Liver (tissue), 9 donors: ENCODE measurements around the gene ST8SIA5. TPM values are rescaled to one million over a fixed set of nuclear protein-coding genes. Genes with fewer than 3 reads are reported as not detected.

ENCODE experiments used
- DNase-seq: peaks from one replicate; pipeline ENCODE4 v3.0.0-alpha.2; 2017; ENCODE audit warnings: low spot score
- H3K27ac ChIP-seq, 2 donors: one replicate each; pipeline ENCODE4 v1.7.0; 2013; ENCODE audit warnings: inconsistent platforms in 2 of 2, low read length in 2 of 2, control low read depth in 1 of 2, low read depth in 1 of 2, mild to moderate bottlenecking in 1 of 2
- H3K27me3 ChIP-seq, 4 donors: one replicate each; pipeline versions ENCODE4 v1.6.1 to v1.7.0; 2013; ENCODE audit warnings: low read length in 3 of 4, inconsistent platforms in 1 of 4, mild to moderate bottlenecking in 1 of 4, moderate library complexity in 1 of 4; ENCODE audit not compliant: control insufficient read depth in 4 of 4, insufficient read depth in 4 of 4
- H3K36me3 ChIP-seq, 4 donors: one replicate each; pipeline versions ENCODE4 v1.6.1 to v1.7.0; 2013; ENCODE audit warnings: low read length in 3 of 4, mild to moderate bottlenecking in 3 of 4, low read depth in 1 of 4, moderate library complexity in 1 of 4; ENCODE audit not compliant: control insufficient read depth in 4 of 4, insufficient read depth in 3 of 4
- H3K4me1 ChIP-seq, 4 donors: one replicate each; pipeline versions ENCODE4 v1.6.1 to v1.7.0; 2013; ENCODE audit warnings: low read length in 3 of 4, mild to moderate bottlenecking in 3 of 4, moderate library complexity in 1 of 4; ENCODE audit not compliant: control insufficient read depth in 4 of 4, insufficient read depth in 4 of 4
- H3K4me3 ChIP-seq, 3 donors: one replicate each; pipeline versions ENCODE4 v1.6.1 to v1.7.0; 2013; ENCODE audit warnings: low read length in 3 of 3, control low read depth in 1 of 3, low read depth in 1 of 3, mild to moderate bottlenecking in 1 of 3
- H3K9ac ChIP-seq, 2 donors: one replicate each; pipeline ENCODE4 v1.7.0; 2013; ENCODE audit warnings: low read length in 2 of 2, mild to moderate bottlenecking in 2 of 2, moderate library complexity in 2 of 2, control low read depth in 1 of 2, low read depth in 1 of 2
- H3K9me3 ChIP-seq, 4 donors: one replicate each; pipeline versions ENCODE4 v1.6.1 to v1.7.0; 2013; ENCODE audit warnings: low read length in 3 of 4; ENCODE audit not compliant: control insufficient read depth in 4 of 4
- CTCF ChIP-seq: fragments of 150-350 bp; IDR thresholded peaks from 2 replicates; pipeline ENCODE4 v1.5.1; 2017; ENCODE audit warnings: improper control_type of control experiment, low read depth, low read length; ENCODE audit not compliant: missing input control
- EGR1 ChIP-seq, 2 donors: IDR thresholded peaks; 2 replicates each; pipeline ENCODE4 v1.6.1; 2016 to 2018; ENCODE audit warnings: antibody characterized with exemption in 2 of 2, low read depth in 2 of 2
- FOXA1 ChIP-seq: IDR thresholded peaks from 2 replicates; pipeline ENCODE4 v1.6.1; 2016; ENCODE audit warnings: antibody characterized with exemption
- FOXA2 ChIP-seq: IDR thresholded peaks from 2 replicates; pipeline ENCODE4 v1.6.1; 2016; ENCODE audit warnings: antibody characterized with exemption
- GABPA ChIP-seq, 2 donors: IDR thresholded peaks in 1 of 2; conservative IDR thresholded peaks in 1 of 2; 2 replicates each; pipeline ENCODE4 v1.6.1; 2016; ENCODE audit warnings: antibody characterized with exemption in 2 of 2, mild to moderate bottlenecking in 1 of 2, moderate library complexity in 1 of 2
- HNF4A ChIP-seq, 2 donors: conservative IDR thresholded peaks; 2 replicates each; pipeline ENCODE4 v1.6.1; 2016; ENCODE audit warnings: antibody characterized with exemption in 2 of 2, mild to moderate bottlenecking in 2 of 2
- HNF4G ChIP-seq: IDR thresholded peaks from 2 replicates; pipeline ENCODE4 v1.6.1; 2016; ENCODE audit warnings: antibody characterized with exemption
- JUND ChIP-seq, 2 donors: IDR thresholded peaks; 2 replicates each; pipeline ENCODE4 v1.6.1; 2016; ENCODE audit warnings: antibody characterized with exemption in 2 of 2
- NR2F2 ChIP-seq: IDR thresholded peaks from 2 replicates; pipeline ENCODE4 v1.6.1; 2016; ENCODE audit warnings: antibody characterized with exemption
- RAD21 ChIP-seq, 2 donors: IDR thresholded peaks; 2 replicates each; pipeline ENCODE4 v1.6.1; 2016; ENCODE audit warnings: antibody characterized with exemption in 2 of 2, mild to moderate bottlenecking in 2 of 2
- REST ChIP-seq: IDR thresholded peaks from 2 replicates; pipeline ENCODE4 v1.6.1; 2016; ENCODE audit warnings: antibody characterized with exemption, mild to moderate bottlenecking
- RXRA ChIP-seq, 2 donors: IDR thresholded peaks; 2 replicates each; pipeline ENCODE4 v1.6.1; 2017 to 2018; ENCODE audit warnings: antibody characterized with exemption in 2 of 2, mild to moderate bottlenecking in 1 of 2
- SP1 ChIP-seq: IDR thresholded peaks from 2 replicates; pipeline ENCODE4 v1.6.1; 2018; ENCODE audit warnings: antibody characterized with exemption, mild to moderate bottlenecking
- TAF1 ChIP-seq: conservative IDR thresholded peaks from 2 replicates; pipeline ENCODE4 v1.6.1; 2016; ENCODE audit warnings: antibody characterized with exemption, mild to moderate bottlenecking
- YY1 ChIP-seq: IDR thresholded peaks from 2 replicates; pipeline ENCODE4 v1.6.1; 2016; ENCODE audit warnings: antibody characterized with exemption, mild to moderate bottlenecking
- WGBS: extraction: QIAGEN DNeasy Blood & Tissue Kit; methylation state at CpG from one replicate; pipeline ENCODE4 v1.1.7; 2013; 5-methylcytosine and 5-hydroxymethylcytosine counted together
- polyA plus RNA-seq, 2 donors: library from polyadenylated mRNA; stranded (reverse) in 1 of 2; unstranded in 1 of 2; fragments of 200-250 nt in 1 of 2; fragments of >200 nt in 1 of 2; fragmentation: Nextera tagmentation in 1 of 2; extraction: Ambion mirVana in 1 of 2; gene quantifications; one replicate each; pipeline versions ENCODE4 v1.2.1 to v1.2.3, GENCODE V29; 2013 to 2015
- total RNA-seq, 2 donors: library from RNA; depleted of rRNA; stranded (reverse); fragments of >200 nt; gene quantifications; one replicate each; pipeline ENCODE4 v1.2.3, GENCODE V29; 2014
- TF ChIP-seq, protein P1 (sequence below): IDR thresholded peaks from 2 replicates; pipeline ENCODE4 v1.6.1; 2016; ENCODE audit warnings: antibody characterized with exemption
- TF ChIP-seq, protein P2 (sequence below): IDR thresholded peaks from 2 replicates; pipeline ENCODE4 v1.6.1; 2016; ENCODE audit warnings: antibody characterized with exemption
- TF ChIP-seq, protein P3 (sequence below): IDR thresholded peaks from 2 replicates; pipeline ENCODE4 v1.6.1; 2016; ENCODE audit warnings: antibody characterized with exemption
- donor health status: healthy.
- donor health status: healthy.
- donor health status: healthy.
- donor health status: healthy.
- donor health status: healthy.

ST8SIA5 gene
- total and polyA plus RNA-seq, 4 donors, result under 0.01 to 0.12 (median 0.05) TPM; not detected in 1

DNA sequence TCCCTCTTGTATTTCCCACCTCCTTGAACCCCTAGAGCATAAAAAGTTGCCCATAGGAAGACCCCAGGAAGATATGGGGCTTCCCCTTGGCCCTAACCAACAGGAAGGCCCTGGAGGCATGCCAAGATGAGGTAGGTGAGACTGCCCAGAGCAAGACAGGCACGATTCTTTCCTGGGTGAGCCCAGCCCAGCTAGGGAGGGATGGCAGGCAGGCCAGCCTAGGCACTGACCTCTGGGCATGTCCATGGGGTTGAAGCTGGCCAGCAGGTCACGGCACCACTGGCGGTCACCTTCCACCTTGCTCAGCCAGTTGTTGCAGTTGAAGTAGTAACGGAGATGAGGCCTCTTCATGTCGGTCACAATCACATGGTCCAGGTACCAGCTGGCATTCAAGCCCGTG lies 117.5 kb downstream of the ST8SIA5 start:
- Histone ChIP-seq H3K9me3 (no peaks in the 10 kb centered on the region), H3K4me3 (no peak overlapping the region), H3K27me3 (no peaks in the 10 kb centered on the region), H3K36me3 (no peaks in the 10 kb centered on the region), H3K4me1 (no peaks in the 10 kb centered on the region), H3K9ac (no peak overlapping the region), H3K27ac (no peak overlapping the region)
- DNase-seq, result no peak
- 90% methylated on average over 6 of the region's 6 CpGs for WGBS
- TF ChIP-seq SP1 (no peak), TAF1 (no peak)
- TF ChIP-seq, protein P1, sequence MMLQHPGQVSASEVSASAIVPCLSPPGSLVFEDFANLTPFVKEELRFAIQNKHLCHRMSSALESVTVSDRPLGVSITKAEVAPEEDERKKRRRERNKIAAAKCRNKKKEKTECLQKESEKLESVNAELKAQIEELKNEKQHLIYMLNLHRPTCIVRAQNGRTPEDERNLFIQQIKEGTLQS, result no peak

DNA sequence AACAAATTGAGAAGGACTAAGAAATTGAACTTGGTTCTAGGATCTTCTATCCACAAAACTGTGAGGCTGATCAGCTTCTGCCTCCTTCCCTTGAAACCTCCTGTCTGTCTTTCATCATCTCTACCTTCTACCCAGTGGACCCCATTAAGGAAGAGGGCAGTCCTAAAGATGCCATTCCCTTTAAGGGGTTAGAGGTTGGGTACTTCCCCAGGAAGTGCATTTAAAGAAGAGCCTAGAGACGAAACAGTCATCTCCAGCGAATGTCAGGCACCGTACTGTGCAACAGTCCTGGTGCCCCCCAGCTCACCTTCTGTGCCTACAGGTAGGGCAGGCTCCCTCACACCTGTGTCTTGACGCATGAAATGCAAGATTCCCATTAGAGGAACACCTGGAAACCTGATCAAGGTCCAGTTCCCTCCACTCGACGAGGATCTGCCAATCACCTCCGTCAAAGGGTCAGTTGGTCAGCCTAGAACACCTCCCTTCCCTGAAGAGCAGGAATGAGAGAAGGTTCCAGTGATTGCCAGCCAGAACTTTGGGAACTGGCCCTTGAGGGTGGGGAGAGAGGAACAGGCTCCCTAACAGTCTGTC lies 120.7 kb downstream of the ST8SIA5 start:
- TF ChIP-seq RAD21 (IDR thresholded peaks at IDR 0.05) (no peak), RXRA (IDR thresholded peaks at IDR 0.05) (no peak), NR2F2 (no peak), TAF1 (no peak), FOXA2 (no peak), YY1 (no peak), HNF4A (conservative IDR thresholded peaks at IDR 0.05) (no peak), GABPA (IDR thresholded peaks at IDR 0.05 in 1 of 2, conservative IDR thresholded peaks at IDR 0.05 in 1 of 2) (no peak), CTCF (no peak), SP1 (no peak), REST (no peak), FOXA1 (no peak), HNF4G (no peak), JUND (IDR thresholded peaks at IDR 0.05) (no peak), EGR1 (IDR thresholded peaks at IDR 0.05; ENCODE audit: low read depth in 2 of 2) (no peak)
- TF ChIP-seq, protein P2, sequence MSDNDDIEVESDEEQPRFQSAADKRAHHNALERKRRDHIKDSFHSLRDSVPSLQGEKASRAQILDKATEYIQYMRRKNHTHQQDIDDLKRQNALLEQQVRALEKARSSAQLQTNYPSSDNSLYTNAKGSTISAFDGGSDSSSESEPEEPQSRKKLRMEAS, result no peak
- TF ChIP-seq, protein P3, sequence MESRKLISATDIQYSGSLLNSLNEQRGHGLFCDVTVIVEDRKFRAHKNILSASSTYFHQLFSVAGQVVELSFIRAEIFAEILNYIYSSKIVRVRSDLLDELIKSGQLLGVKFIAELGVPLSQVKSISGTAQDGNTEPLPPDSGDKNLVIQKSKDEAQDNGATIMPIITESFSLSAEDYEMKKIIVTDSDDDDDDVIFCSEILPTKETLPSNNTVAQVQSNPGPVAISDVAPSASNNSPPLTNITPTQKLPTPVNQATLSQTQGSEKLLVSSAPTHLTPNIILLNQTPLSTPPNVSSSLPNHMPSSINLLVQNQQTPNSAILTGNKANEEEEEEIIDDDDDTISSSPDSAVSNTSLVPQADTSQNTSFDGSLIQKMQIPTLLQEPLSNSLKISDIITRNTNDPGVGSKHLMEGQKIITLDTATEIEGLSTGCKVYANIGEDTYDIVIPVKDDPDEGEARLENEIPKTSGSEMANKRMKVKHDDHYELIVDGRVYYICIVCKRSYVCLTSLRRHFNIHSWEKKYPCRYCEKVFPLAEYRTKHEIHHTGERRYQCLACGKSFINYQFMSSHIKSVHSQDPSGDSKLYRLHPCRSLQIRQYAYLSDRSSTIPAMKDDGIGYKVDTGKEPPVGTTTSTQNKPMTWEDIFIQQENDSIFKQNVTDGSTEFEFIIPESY, result no peak
- TF ChIP-seq, protein P1, result no peak
- Histone ChIP-seq H3K27ac (no peak overlapping the region), H3K4me1 (no peaks in the 10 kb centered on the region), H3K27me3 (no peaks in the 10 kb centered on the region), H3K9ac (no peak overlapping the region), H3K9me3 (peaks cover 0 to 6% (median 0%) of the 10 kb centered on the region in 4 donors), H3K4me3 (no peak overlapping the region), H3K36me3 (no peaks in the 10 kb centered on the region)
- 70% methylated on average over 7 of the region's 7 CpGs for WGBS
- no peak for DNase-seq
